GM21619 (cell line): ENCODE measurements around the gene GPRC5A.

Experiments
- ATAC-seq: cut with Tn5 transposase; IDR thresholded peaks from one replicate; pipeline ENCODE4 v1.9.1; 2021; ENCODE audit not compliant: unreplicated experiment

The GPRC5A gene

DNA sequence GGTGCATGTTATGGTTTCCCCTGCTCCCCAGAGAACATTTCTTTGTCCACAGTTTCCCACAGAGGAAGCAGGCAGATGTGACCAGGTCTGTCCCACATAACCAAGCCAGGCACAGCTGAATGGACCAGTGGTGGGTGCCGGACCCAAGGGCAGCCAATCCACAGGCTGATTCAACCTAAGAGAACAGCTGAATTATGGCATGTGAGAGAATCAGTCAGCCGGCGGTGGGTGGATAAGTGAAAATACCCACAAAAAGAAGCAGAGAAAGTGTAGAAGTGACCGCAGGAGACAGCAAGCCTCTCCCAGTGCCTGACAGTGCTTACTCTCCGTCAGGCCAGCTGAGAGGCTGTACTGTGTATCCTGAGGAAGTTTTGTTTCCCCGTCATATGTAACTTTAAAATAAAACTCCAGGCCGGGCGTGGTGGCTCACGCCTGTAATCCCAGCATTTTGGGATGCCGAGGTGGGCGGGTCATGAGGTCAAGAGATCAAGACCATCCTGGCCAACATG, 45.7 kb downstream of the GPRC5A start:
- ATAC-seq = no peak

DNA sequence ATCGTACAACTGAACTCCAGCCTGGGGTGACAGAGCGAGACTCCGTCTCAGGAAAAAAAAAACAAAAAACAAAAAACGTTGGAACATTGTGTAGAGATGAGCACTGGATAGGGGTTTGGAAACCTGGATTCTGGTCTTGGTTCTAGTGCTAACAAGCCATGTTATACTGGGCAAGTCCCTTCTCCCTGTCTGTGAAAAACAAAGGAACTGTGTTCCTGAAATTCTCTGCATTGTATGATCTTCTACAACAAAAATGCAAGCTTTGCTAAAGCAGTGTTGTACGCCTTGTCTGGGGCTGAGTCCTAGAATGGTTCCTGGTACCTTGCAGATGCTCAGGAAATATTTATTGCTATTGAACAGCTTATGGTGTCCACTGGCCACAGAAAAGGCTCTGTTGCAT, 47.2 kb downstream of the GPRC5A start:
- no peak for ATAC-seq

DNA sequence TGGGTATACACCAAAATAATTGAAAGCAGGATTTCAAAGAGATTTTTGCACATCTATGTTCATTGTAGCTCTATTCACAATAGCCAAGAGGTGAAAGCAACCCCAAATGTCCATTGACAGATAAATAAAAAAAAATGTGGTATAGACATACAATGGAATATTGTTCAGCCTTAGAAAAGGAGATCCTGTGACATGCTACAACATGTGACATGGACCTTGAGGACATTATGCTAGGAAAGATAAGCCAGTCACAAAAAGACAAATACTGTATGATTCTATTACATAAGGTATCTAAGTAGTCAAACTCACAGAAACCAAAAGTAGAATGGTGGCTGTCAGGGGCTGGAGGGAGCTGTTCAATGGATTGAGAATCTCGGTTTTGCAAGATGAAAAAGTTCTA, 48.5 kb downstream of the GPRC5A start:
- ATAC-seq = no peak

- ATAC-seq = no peak
Observed at GRCh38 chr12:12941450-12942350, 50.3 kb downstream of the GPRC5A start.

GRCh38 chr12:12943586-12944260, 52.4 kb downstream of the GPRC5A start:
- ATAC-seq = no peak

DNA sequence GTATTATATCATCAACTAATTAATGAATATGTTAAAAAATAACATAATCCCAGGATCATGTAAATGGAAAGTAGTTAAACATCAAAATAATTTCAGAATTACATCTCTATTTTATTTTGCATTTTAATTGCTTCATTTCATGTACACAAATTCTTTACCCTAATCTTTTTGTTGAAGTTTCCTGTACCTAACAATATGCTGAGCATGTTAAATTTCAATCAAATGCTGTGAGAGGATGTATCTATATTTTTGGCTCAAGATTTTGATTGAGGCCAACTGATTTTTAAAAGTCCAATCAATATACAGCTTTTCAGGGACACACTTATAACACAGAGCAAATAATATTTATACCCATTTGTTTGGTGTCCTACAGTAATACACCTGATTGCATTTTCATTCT, 54.2 kb downstream of the GPRC5A start:
- no peak for ATAC-seq

- ATAC-seq = no peak
Observed at GRCh38 chr12:12946686-12947355, 55.5 kb downstream of the GPRC5A start.

DNA sequence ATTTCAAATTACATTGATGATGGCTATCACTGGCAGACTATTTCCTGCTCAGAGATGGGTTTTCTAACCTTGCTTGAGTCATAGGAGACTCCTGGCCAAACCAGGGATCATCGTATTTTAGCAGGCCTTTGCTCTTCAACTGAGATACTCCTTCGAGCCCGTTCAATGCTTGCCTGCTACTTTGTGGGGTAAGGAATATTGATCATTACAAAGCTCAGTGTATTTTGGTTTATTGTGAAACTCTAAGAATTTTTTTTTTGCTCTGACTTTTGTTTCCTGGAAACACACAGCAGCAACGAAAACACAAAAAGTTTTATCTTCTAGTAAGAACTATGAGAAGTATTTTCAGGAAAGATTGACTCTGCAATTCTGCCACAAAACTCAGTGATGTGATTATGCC, 56.5 kb downstream of the GPRC5A start:
- no peak for ATAC-seq

- no peak for ATAC-seq
Observed at GRCh38 chr12:12951504-12951903, 60.1 kb downstream of the GPRC5A start.

DNA sequence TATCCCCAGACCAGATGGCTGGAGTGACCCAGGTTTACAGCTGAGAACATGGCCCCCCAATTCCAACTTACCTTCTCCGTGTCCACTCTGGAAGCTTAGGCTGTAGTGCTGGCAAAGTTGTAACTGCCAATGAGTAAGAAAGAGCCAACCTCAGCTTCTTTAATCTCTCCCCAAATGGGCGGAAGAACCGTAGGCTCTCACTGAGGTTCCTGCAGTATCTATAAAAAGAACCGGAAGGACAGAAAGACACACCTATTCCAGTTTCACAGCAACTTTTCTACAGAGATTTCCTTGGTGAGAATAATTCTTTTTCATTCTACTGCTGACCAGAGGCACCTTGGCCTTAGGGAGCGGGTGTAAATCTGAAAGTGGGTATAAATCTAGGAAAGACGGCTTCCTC, 60.7 kb downstream of the GPRC5A start, which contains the start of gene GPRC5D:
TSS of gene GPRC5D (minus strand) at position 135 of the 400 bp plus-strand sequence. CDS start 1,786 bp downstream, outside the sequence.
- no peak for ATAC-seq

- ATAC-seq = no peak
Observed at GRCh38 chr12:12954356-12954755, 63.0 kb downstream of the GPRC5A start.

DNA sequence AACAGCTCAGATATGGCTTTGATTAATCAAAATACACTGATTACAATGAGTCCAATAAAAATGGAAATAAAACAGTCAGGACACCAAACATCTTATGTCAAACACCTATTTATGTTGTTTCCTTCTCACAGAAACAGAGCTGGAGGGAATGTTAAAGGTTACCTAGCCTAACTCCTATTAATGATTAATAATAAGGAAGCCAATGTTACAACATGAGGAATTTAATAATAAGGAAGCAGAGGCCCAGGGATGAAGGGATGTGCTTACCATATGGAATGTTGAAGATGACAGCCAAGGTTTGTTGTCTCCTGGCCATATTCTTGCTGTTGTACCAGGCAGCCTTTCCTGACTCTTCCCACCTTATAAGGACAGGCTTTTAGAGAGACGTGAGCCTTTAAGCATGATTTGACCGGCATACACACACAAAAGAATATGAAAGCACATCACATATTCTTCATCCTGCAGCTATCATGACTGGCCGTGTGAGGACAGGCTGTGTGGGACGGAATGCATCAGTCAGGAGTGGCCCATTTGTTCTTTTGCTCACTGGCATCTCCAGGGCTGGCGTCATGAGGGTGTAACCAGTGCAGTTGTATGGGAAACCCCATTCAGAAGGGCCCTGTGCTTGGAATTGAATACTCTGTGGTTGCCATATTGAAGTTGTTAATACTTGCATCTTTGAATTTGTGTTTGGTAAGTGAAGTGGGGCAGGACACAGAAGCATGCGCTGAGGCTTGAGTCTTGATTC, 63.7 kb downstream of the GPRC5A start:
- ATAC-seq = no peak

GRCh38 chr12:12958886-12959285, 67.5 kb downstream of the GPRC5A start:
- ATAC-seq = no peak

GRCh38 chr12:12960639-12961209, 69.4 kb downstream of the GPRC5A start:
- ATAC-seq = no peak

GRCh38 chr12:12964255-12964654, 72.9 kb downstream of the GPRC5A start:
- ATAC-seq = no peak

DNA sequence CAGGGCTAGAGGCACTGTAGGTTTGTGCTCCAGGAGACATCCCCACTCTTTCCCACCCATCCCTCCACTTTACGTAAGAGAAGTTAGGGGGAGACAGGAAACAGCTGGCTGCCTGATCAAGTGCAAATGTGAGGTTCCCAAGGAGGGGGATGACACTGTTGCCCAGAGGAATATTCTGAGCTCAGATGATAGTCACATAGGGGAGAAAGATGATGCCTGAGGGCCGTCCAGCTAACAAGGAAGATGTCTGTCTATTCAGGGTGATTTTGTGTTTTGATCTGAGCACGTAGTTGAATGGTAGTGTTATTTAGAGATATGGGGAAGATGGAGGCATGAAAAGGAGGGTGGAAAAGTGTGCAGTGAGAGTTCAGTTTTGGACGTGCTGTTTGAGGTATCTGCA, 74.5 kb downstream of the GPRC5A start:
- ATAC-seq = no peak
